Measurements from ENCODE around the gene MBNL2. TPM values are rescaled to one million over a fixed set of nuclear protein-coding genes. Genes with fewer than 3 reads are reported as not detected.
A peak's percentile ranks its signal among the peaks of the same experiment; 100 is the strongest.

The MBNL2 gene
- total and polyA plus RNA-seq, 2 of the 13 experiments (the other 11 are each of a cell fraction or from before 2014, with no cell fraction given) = 30.8 to 59.0 TPM

- TF ChIP-seq, protein P1, sequence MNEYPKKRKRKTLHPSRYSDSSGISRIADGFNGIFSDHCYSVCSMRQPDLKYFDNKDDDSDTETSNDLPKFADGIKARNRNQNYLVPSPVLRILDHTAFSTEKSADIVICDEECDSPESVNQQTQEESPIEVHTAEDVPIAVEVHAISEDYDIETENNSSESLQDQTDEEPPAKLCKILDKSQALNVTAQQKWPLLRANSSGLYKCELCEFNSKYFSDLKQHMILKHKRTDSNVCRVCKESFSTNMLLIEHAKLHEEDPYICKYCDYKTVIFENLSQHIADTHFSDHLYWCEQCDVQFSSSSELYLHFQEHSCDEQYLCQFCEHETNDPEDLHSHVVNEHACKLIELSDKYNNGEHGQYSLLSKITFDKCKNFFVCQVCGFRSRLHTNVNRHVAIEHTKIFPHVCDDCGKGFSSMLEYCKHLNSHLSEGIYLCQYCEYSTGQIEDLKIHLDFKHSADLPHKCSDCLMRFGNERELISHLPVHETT (CRISPR knock-in tag; conservative IDR thresholded peaks at IDR 0.05) = peak; percentile 77; the same call in 1 of the 2 replicates
Measured at GRCh38 chr13:97432917-97433726, 211.0 kb downstream of the MBNL2 start (continued).

GRCh38 chr13:97433727-97434396 lies 211.7 kb downstream of the MBNL2 start, which contains the start of gene RAP2A:
Gene RAP2A (plus strand): TSS chr13:97434169. CDS start chr13:97434471, 302 bp downstream.
- peaks cover 58% of the 10 kb centered on the region for H3K4me1 ChIP-seq (ENCODE audit: insufficient read depth, low read length)
- H3K4me3 ChIP-seq (replicated peaks in 1 of 3; ENCODE audit: insufficient read depth in 1 of 3, low read depth in 2 of 3, low read length in 3 of 3) = peak within 1 kb of the TSS; percentile 86 to 90 (median 89)
- intact Hi-C loops (cut with micrococcal nuclease; ENCODE audit: unreplicated experiment) (loop anchor here (10.0 kb wide), 1 partner anchor 209 kb away; the partner anchor contains the start of gene MBNL2), in situ Hi-C loops (cut with HindIII; ENCODE audit: extremely low pct_ligation_motif_present, low pct_unique_long_range_greater_than_20kb) (loop anchor here (5.0 kb wide), 1 partner anchor 143 kb away; no protein-coding TSS in a partner anchor)
- H3K9ac ChIP-seq (ENCODE audit: insufficient read depth, low read depth, low read length) = peak within 1 kb of the TSS; percentile 90
- H3K9me3 ChIP-seq (ENCODE audit: low read length) = no peaks in the 10 kb centered on the region
- no peaks in the 10 kb centered on the region for H4K20me1 ChIP-seq (ENCODE audit: insufficient read depth, low read length)
- peak within 1 kb of the TSS; percentile 96 for H3K27ac ChIP-seq (ENCODE audit: extremely low read length, insufficient read depth, low read length)
- H3K4me2 ChIP-seq (ENCODE audit: low read depth, low read length) = peak within 1 kb of the TSS; percentile 99
- peaks cover 0 to 4% of the 10 kb centered on the region in 2 experiments; a peak in 1 of 5 replicates for H3K36me3 ChIP-seq (replicated peaks in 1 of 2; ENCODE audit: control insufficient read depth in 1 of 2, insufficient read depth in 2 of 2, low read length in 2 of 2)
- ChIA-PET CTCF (ENCODE audit: low intra/inter-chr PET ratio, low total read pairs) (no interaction called here), POLR2A (interaction anchor here (0.9 to 1.8 kb wide), 11 partner anchors 10 to 1381 kb away, joined by 3 to 6 read pairs (median 4); partner anchors contain the start of genes MBNL2 and UGGT2)
- 2% methylated on average over 10 of the region's 94 CpGs for WGBS (ENCODE audit: low lambda C conversion rate)
- DNase-seq (ENCODE audit: low spot score) (peak; percentile 85), ATAC-seq (peak; percentile 80), FAIRE-seq (no peak)
- no peak within 1 kb of the TSS for H2AFZ ChIP-seq (ENCODE audit: low read length)
- peaks cover 32% of the 10 kb centered on the region for H3K79me2 ChIP-seq (ENCODE audit: insufficient read depth, low read length)
- no peaks in the 10 kb centered on the region for H3K27me3 ChIP-seq (ENCODE audit: control insufficient read depth in 1 of 2, insufficient read depth in 2 of 2, low read length in 2 of 2)
- BruUV-seq (replicated peaks) = no TSS peak
- no peak for TF ChIP-seq ZNF629 (CRISPR knock-in tag; conservative IDR thresholded peaks at IDR 0.05)
- TF ChIP-seq, protein P1 (CRISPR knock-in tag; conservative IDR thresholded peaks at IDR 0.05) = 0 out of 2 replicates have a peak, but pooled peaks have one; percentile 11
- peak; percentile 64 for TF ChIP-seq RBFOX2 (IDR thresholded peaks at IDR 0.05; ENCODE audit: low read depth, low read length)
- TF ChIP-seq, protein P2, sequence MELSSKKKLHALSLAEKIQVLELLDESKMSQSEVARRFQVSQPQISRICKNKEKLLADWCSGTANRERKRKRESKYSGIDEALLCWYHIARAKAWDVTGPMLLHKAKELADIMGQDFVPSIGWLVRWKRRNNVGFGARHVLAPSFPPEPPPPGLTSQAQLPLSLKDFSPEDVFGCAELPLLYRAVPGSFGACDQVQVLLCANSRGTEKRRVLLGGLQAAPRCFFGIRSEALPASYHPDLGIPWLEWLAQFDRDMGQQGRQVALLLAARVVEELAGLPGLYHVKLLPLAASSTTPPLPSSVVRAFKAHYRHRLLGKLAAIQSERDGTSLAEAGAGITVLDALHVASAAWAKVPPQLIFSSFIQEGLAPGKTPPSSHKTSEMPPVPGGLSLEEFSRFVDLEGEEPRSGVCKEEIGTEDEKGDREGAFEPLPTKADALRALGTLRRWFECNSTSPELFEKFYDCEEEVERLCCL (CRISPR knock-in tag; IDR thresholded peaks at IDR 0.05; ENCODE audit: borderline replicate concordance) = no peak
- TF ChIP-seq STAG1 (CRISPR knock-in tag; IDR thresholded peaks at IDR 0.05) = peak; percentile 32; the same call in 1 of the 2 replicates
- no peak for TF ChIP-seq NFATC3 (CRISPR knock-in tag; IDR thresholded peaks at IDR 0.05)
- TF ChIP-seq, protein P3, sequence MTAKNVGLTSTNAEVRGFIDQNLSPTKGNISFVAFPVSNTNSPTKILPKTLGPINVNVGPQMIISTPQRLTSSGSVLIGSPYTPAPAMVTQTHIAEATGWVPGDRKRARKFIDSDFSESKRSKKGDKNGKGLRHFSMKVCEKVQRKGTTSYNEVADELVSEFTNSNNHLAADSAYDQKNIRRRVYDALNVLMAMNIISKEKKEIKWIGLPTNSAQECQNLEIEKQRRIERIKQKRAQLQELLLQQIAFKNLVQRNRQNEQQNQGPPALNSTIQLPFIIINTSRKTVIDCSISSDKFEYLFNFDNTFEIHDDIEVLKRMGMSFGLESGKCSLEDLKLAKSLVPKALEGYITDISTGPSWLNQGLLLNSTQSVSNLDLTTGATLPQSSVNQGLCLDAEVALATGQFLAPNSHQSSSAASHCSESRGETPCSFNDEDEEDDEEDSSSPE (CRISPR knock-in tag; IDR thresholded peaks at IDR 0.05) = peak; percentile 68
- TF ChIP-seq MYC (CRISPR knock-in tag; IDR thresholded peaks at IDR 0.05; ENCODE audit: borderline replicate concordance) = peak; percentile 26; the same call in 1 of the 2 replicates
- TF ChIP-seq GTF2F1 (IDR thresholded peaks at IDR 0.05; ENCODE audit: low read length) = no peak
- TF ChIP-seq, protein P4, sequence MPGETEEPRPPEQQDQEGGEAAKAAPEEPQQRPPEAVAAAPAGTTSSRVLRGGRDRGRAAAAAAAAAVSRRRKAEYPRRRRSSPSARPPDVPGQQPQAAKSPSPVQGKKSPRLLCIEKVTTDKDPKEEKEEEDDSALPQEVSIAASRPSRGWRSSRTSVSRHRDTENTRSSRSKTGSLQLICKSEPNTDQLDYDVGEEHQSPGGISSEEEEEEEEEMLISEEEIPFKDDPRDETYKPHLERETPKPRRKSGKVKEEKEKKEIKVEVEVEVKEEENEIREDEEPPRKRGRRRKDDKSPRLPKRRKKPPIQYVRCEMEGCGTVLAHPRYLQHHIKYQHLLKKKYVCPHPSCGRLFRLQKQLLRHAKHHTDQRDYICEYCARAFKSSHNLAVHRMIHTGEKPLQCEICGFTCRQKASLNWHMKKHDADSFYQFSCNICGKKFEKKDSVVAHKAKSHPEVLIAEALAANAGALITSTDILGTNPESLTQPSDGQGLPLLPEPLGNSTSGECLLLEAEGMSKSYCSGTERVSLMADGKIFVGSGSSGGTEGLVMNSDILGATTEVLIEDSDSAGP (CRISPR knock-in tag; IDR thresholded peaks at IDR 0.05; ENCODE audit: borderline replicate concordance) = 0 out of 2 replicates have a peak, but pooled peaks have one; percentile 44
- TF ChIP-seq ZSCAN29 (CRISPR knock-in tag; conservative IDR thresholded peaks at IDR 0.05) = no peak
- no peak for TF ChIP-seq MEIS1 (CRISPR knock-in tag; IDR thresholded peaks at IDR 0.05; ENCODE audit: borderline replicate concordance)
